Ovary (tissue), 9 donors: ENCODE measurements around the gene EXTL1. TPM values are rescaled to one million over a fixed set of nuclear protein-coding genes. Genes with fewer than 3 reads are reported as not detected.

ENCODE experiments used
- DNase-seq, 5 donors: peaks; one replicate each; pipeline ENCODE4 v3.0.0-alpha.2; 2019 to 2020
- H3K27ac ChIP-seq, 2 donors: fragments of 200-600 bp; one replicate each; pipeline versions ENCODE4 v1.5.1 to v1.8.0; 2019 to 2022
- H3K27me3 ChIP-seq: fragments of 200-600 bp; one replicate; pipeline ENCODE4 v1.8.0; 2022
- H3K36me3 ChIP-seq: fragments of 200-600 bp; sonication (generic); one replicate; pipeline ENCODE4 v1.5.1; 2019
- H3K4me1 ChIP-seq: one replicate; pipeline ENCODE4 v1.8.1; 2013; ENCODE audit warnings: mild to moderate bottlenecking, moderate library complexity; ENCODE audit not compliant: insufficient read depth
- H3K4me3 ChIP-seq: fragments of 200-600 bp; sonication (generic); one replicate; pipeline ENCODE4 v1.5.1; 2017
- H3K9me3 ChIP-seq, 2 donors: fragments of 200-600 bp in 1 of 2; sonication (generic) in 1 of 2; one replicate each; pipeline versions ENCODE4 v1.5.1 to v1.8.1; 2013 to 2019; ENCODE audit warnings: mild to moderate bottlenecking in 1 of 2, moderate library complexity in 1 of 2
- CTCF ChIP-seq, 3 donors: fragments of 450-650 bp in 2 of 3; fragments of 200-600 bp in 1 of 3; IDR thresholded peaks; one replicate each; pipeline versions ENCODE4 v1.5.1 to v1.8.0; 2016 to 2022; ENCODE audit warnings: antibody characterized with exemption in 3 of 3, mild to moderate bottlenecking in 1 of 3
- EP300 ChIP-seq: sonication (generic); formaldehyde crosslinking; IDR thresholded peaks from one replicate; pipeline ENCODE4 v1.6.1; 2017; ENCODE audit warnings: antibody characterized with exemption
- POLR2A ChIP-seq: fragments of 450-650 bp; IDR thresholded peaks from one replicate; pipeline ENCODE4 v1.6.1; 2017; ENCODE audit warnings: antibody characterized with exemption, mild to moderate bottlenecking, moderate library complexity
- WGBS, 3 donors: extraction: QIAGEN DNeasy Blood & Tissue Kit in 1 of 3; methylation state at CpG; one replicate each; pipeline versions ENCODE4 v1.1.5 to v1.1.7; 2013 to 2017; 5-methylcytosine and 5-hydroxymethylcytosine counted together
- intact Hi-C, 4 donors: fragments of 100-400 bp; cut with DNase I; formaldehyde crosslinking; loops; one replicate each; pipeline versions ENCODE4 v1.11.0 to v1.15.1; 2022 to 2023
- polyA plus RNA-seq, 2 donors: library from polyadenylated mRNA; stranded (reverse); fragments of 200-250 nt in 1 of 2; fragments of 350-450 nt in 1 of 2; fragmentation: Illumina TruSeq in 1 of 2; extraction: RNeasy Lipid Tissue Mini Kit (QIAGEN cat#74804) in 1 of 2; gene quantifications; one replicate each; pipeline ENCODE4 v1.2.3, GENCODE V29; 2013 to 2014
- total RNA-seq, 7 donors: library from RNA; depleted of rRNA in 2 of 7; stranded (reverse); fragments of >200 nt in 2 of 7; fragmentation: NEBNext Ultra II Directional in 3 of 7; extraction: Animal tissue kit (Norgen Biotek cat#: 25700) in 3 of 7; gene quantifications; one replicate each; pipeline versions ENCODE4 v1.1.0 to v1.2.4, GENCODE V29; 2016 to 2023
- donor health status: DM: no; HTN: no; CAD: no; lungs with moderate emphysema.
- donor health status: DM: no; HTN: no; CAD: no.
- donor health status: Bipolar disorder and iron deficiency.
- donor health status: DM: yes; HTN: yes; CAD: no.
- donor health status: DM: no; HTN: no; CAD: no.
- donor health status: DM: yes; HTN: yes; CAD: no.

The EXTL1 gene
- total and polyA plus RNA-seq, 9 donors, result 0.47 to 4.5 (median 2.8) TPM

- intact Hi-C loops, result loop anchor here in 1 of 4 donors (5.0 kb wide), 1 partner anchor 1680 kb away; no protein-coding TSS in a partner anchor
- H3K36me3 ChIP-seq, result no peaks in the 10 kb centered on the region
- WGBS, 3 donors, result 72 to 79% (median 73%) methylated on average over 2 of the region's 2 CpGs
- H3K4me1 ChIP-seq, result no peaks in the 10 kb centered on the region
- H3K27ac ChIP-seq, result no peak overlapping the region
- no peaks in the 10 kb centered on the region for H3K27me3 ChIP-seq
- TF ChIP-seq EP300, result no peak
- TF ChIP-seq POLR2A, result no peak
- no peak for TF ChIP-seq CTCF (IDR thresholded peaks at IDR 0.05)
- no peaks in the 10 kb centered on the region for H3K9me3 ChIP-seq
- DNase-seq, result no peak
- no peak overlapping the region for H3K4me3 ChIP-seq
Measured at GRCh38 chr1:26057189-26057588, 35.6 kb downstream of the EXTL1 start.

GRCh38 chr1:26058052-26058595 lies 36.5 kb downstream of the EXTL1 start:
- 77 to 86% (median 85%) methylated on average over 5 of the region's 5 CpGs for whole genome bisulfite sequencing, 3 donors
- intact Hi-C loops, result loop anchor here in 1 of 4 donors (5.0 kb wide), 1 partner anchor 1681 kb away; no protein-coding TSS in a partner anchor
- H3K36me3 ChIP-seq, result no peaks in the 10 kb centered on the region
- H3K4me1 ChIP-seq, result no peaks in the 10 kb centered on the region
- no peaks in the 10 kb centered on the region for H3K9me3 ChIP-seq
- no peak overlapping the region for H3K27ac ChIP-seq
- DNase-seq, result no peak
- TF ChIP-seq CTCF (IDR thresholded peaks at IDR 0.05) (no peak), POLR2A (no peak), EP300 (no peak)
- no peaks in the 10 kb centered on the region for H3K27me3 ChIP-seq
- H3K4me3 ChIP-seq, result no peak overlapping the region

DNA sequence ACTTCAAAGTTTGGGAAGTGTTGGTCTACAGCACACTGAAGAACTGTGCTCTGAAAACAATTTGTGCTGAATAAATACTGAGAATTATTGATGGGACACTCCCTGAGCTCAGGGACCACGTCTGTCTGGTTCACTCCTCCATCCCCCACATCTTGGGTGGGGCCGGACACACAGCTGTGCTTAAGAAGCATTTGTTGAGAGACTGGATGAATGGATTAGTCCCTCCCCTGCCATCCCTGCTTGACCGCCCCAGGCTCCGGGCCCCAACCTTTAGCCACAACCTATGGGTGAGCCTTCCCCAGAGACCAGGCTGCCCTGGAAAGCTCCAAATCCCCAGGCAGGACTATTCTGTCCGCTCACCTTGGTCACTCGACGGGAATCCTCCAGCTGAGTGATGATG lies 38.3 kb downstream of the EXTL1 start:
- intact Hi-C loops, result loop anchor here in 1 of 4 donors (5.0 kb wide), 1 partner anchor 1683 kb away; no protein-coding TSS in a partner anchor
- no peak overlapping the region for H3K4me3 ChIP-seq
- no peaks in the 10 kb centered on the region for H3K36me3 ChIP-seq
- TF ChIP-seq EP300, result no peak
- TF ChIP-seq CTCF (IDR thresholded peaks at IDR 0.05), result no peak
- TF ChIP-seq POLR2A, result no peak
- no peak overlapping the region for H3K27ac ChIP-seq
- DNase-seq, result no peak
- WGBS, 3 donors, result 61 to 71% (median 61%) methylated on average over 7 of the region's 7 CpGs
- H3K27me3 ChIP-seq, result no peaks in the 10 kb centered on the region
- H3K4me1 ChIP-seq, result no peaks in the 10 kb centered on the region
- H3K9me3 ChIP-seq, result no peaks in the 10 kb centered on the region

DNA sequence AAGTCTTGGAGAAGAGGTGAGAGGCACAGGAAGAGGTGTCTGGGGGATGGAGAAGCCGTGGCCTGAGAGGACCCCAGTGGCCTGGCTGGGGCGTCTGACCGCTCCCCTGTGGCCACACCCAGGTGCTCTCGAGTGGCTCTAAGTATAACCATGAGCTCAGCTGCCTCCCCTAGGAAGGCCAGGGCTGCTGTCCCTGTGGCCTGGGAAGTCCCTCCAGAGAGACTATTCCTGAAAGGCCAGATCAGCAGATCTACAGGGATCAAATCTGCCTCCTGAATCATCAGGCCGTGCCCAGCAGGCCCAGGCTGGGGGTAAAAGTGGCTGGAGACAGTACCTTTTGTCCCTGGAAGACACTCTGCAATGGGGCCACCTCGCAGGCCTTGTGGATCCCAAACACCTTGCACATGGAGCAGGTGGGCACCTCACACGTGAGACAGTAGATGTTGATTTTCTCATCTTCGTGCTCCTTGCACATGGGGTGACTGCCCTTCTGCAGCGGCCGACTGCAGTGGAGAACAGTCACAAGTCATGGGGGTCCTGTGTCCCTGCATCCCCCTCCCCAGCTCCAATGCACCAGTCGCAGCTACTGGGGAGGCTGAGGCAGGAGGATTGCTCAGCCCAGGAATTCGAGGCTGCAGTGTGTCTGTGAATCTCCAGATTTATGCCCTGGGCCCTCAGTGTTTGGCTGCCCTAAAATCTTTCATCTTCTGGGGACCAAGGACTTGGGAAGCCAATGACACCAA lies 39.4 kb downstream of the EXTL1 start:
- Histone ChIP-seq H3K9me3 (no peaks in the 10 kb centered on the region), H3K4me1 (no peaks in the 10 kb centered on the region), H3K4me3 (no peak overlapping the region), H3K36me3 (no peaks in the 10 kb centered on the region), H3K27me3 (no peaks in the 10 kb centered on the region), H3K27ac (no peak overlapping the region)
- intact Hi-C loops, result no loop called here
- 71 to 77% (median 71%) methylated on average over 12 of the region's 12 CpGs for WGBS, 3 donors
- no peak for DNase-seq
- no peak for TF ChIP-seq CTCF (IDR thresholded peaks at IDR 0.05)
- TF ChIP-seq EP300, result no peak
